HCT116 (cell line): ENCODE data around the gene NSF. TPM values are rescaled to one million over a fixed set of nuclear protein-coding genes. Genes with fewer than 3 reads are reported as not detected.

Experiments
- ATAC-seq: fragments of 200-7000 bp; cut with Tn5 transposase; 2 replicates; pipeline ENCODE4 v1.9.1; 2020; ENCODE audit warnings: mild to moderate bottlenecking, moderate library complexity
- BruUV-seq: library from RNA; stranded (reverse); fragments of 400-500 nt; replicated peaks from 2 replicates; lab custom pipeline; 2021; lab: Mats Ljungman, UMichigan
- CTCF ChIA-PET: fragments of 300-600 bp; sonication (Branson Sonifier 250); formaldehyde crosslinking; loops from one replicate; lab custom pipeline; 2021; ENCODE audit warnings: antibody characterized with exemption; lab: Charles Lee
- POLR2A ChIA-PET: fragments of 300-600, 350-600 bp; sonication (Branson Sonifier 250); formaldehyde crosslinking; loops from one replicate; lab custom pipeline; 2021; ENCODE audit warnings: antibody characterized with exemption; lab: Charles Lee
- RAD21 ChIA-PET, 2 experiments: fragments of 300-600 bp; sonication (Branson Sonifier 250); formaldehyde crosslinking; loops; one replicate each; lab custom pipeline; 2023; ENCODE audit warnings: low total read pairs in 2 of 2; ENCODE audit not compliant: uncharacterized antibody in 2 of 2, unreplicated experiment in 2 of 2, low non-redundant PET in 1 of 2; lab: Charles Lee
- DNase-seq: peaks from one replicate; pipeline ENCODE4 v3.0.0-alpha.2; 2010; ENCODE audit warnings: low read depth, low spot score
- H2AFZ ChIP-seq: fragments of 200-600 bp; shearing (Covaris generic), sonication (generic); 2 replicates; pipeline ENCODE4 v1.6.1; 2017; ENCODE audit warnings: low read depth, mixed run types, mixed read lengths, antibody characterized with exemption, low read length; ENCODE audit not compliant: poor library complexity, severe bottlenecking
- H3K27ac ChIP-seq: 2 replicates; pipeline ENCODE4 v1.5.1; 2012; ENCODE audit warnings: low read depth, low read length
- H3K27me3 ChIP-seq: fragments of 200-600 bp; sonication (generic); 2 replicates; pipeline ENCODE4 v1.6.1; 2016; ENCODE audit warnings: mixed run types, low read length, mixed read lengths; ENCODE audit not compliant: insufficient read depth
- H3K36me3 ChIP-seq, 2 experiments: fragments of 200-500 bp in 1 of 2; fragments of 200-600 bp in 1 of 2; sonication (Bioruptor generic) in 1 of 2; sonication (generic) in 1 of 2; 2 replicates each; pipeline versions ENCODE4 v1.5.1 to v1.6.1; 2014 to 2016; ENCODE audit warnings: low read length in 2 of 2, inconsistent platforms in 1 of 2, mixed read lengths in 1 of 2, mixed run types in 1 of 2; ENCODE audit not compliant: insufficient read depth in 2 of 2, control insufficient read depth in 1 of 2
- H3K4me1 ChIP-seq, 2 experiments: fragments of 200-600 bp in 1 of 2; sonication (generic) in 1 of 2; 2 replicates each; pipeline versions ENCODE4 v1.5.1 to v1.6.1; 2012 to 2017; ENCODE audit warnings: low read length in 2 of 2, inconsistent platforms in 1 of 2, mild to moderate bottlenecking in 1 of 2, mixed read lengths in 1 of 2, mixed run types in 1 of 2, moderate library complexity in 1 of 2; ENCODE audit not compliant: insufficient read depth in 2 of 2, control insufficient read depth in 1 of 2
- H3K4me2 ChIP-seq: fragments of 200-600 bp; sonication (generic); 2 replicates; pipeline ENCODE4 v1.6.1; 2017; ENCODE audit warnings: mixed run types, low read length, mixed read lengths
- H3K4me3 ChIP-seq, 2 experiments: fragments of 200-600 bp in 1 of 2; sonication (generic) in 1 of 2; replicated peaks in 1 of 2; 2 replicates each; pipeline ENCODE4 v1.5.1; 2011 to 2016; ENCODE audit warnings: low read length in 2 of 2, control low read depth in 1 of 2, low read depth in 1 of 2, mild to moderate bottlenecking in 1 of 2, mixed read lengths in 1 of 2, mixed run types in 1 of 2
- H3K79me2 ChIP-seq: fragments of 200-600 bp; sonication (generic); 2 replicates; pipeline ENCODE4 v1.6.1; 2017; ENCODE audit warnings: mild to moderate bottlenecking, mixed run types, low read length, moderate library complexity, mixed read lengths; ENCODE audit not compliant: insufficient read depth
- H3K9ac ChIP-seq: fragments of 200-600 bp; sonication (generic); 2 replicates; pipeline ENCODE4 v1.6.1; 2016; ENCODE audit warnings: low read length, mixed read lengths
- H3K9me2 ChIP-seq: fragments of 200-600 bp; sonication (generic), shearing (Covaris generic); 2 replicates; pipeline ENCODE4 v1.6.1; 2017; ENCODE audit warnings: mixed run types, mild to moderate bottlenecking, moderate library complexity; ENCODE audit not compliant: insufficient read depth
- H3K9me3 ChIP-seq, 2 experiments: fragments of 200-500 bp in 1 of 2; fragments of 200-600 bp in 1 of 2; sonication (Bioruptor generic) in 1 of 2; sonication (generic) in 1 of 2; 2 replicates each; pipeline ENCODE4 v1.6.1; 2014 to 2017; ENCODE audit warnings: low read length in 2 of 2, mixed read lengths in 2 of 2, inconsistent platforms in 1 of 2, low read depth in 1 of 2, mild to moderate bottlenecking in 1 of 2, mixed run types in 1 of 2, moderate library complexity in 1 of 2; ENCODE audit not compliant: control insufficient read depth in 1 of 2, insufficient read depth in 1 of 2
- H4K20me1 ChIP-seq: fragments of 200-600 bp; sonication (generic), shearing (Covaris generic); 2 replicates; pipeline ENCODE4 v1.6.1; 2017; ENCODE audit warnings: mixed run types, mild to moderate bottlenecking, moderate library complexity; ENCODE audit not compliant: insufficient read depth
- ATF3 ChIP-seq: IDR thresholded peaks from 2 replicates; pipeline ENCODE4 v1.6.1; 2012
- CBX3 ChIP-seq: IDR thresholded peaks from 2 replicates; pipeline ENCODE4 v1.6.1; 2012; ENCODE audit warnings: low read depth
- CEBPB ChIP-seq: IDR thresholded peaks from 2 replicates; pipeline ENCODE4 v1.6.1; 2012; ENCODE audit warnings: low read depth
- CTCF ChIP-seq, 3 experiments: fragments of 200-600 bp in 1 of 3; sonication (generic) in 1 of 3; IDR thresholded peaks in 2 of 3; conservative IDR thresholded peaks in 1 of 3; 2 replicates each; pipeline ENCODE4 v1.5.1; 2012 to 2017; ENCODE audit warnings: low read depth in 2 of 3, low read length in 2 of 3, antibody characterized with exemption in 1 of 3, borderline replicate concordance in 1 of 3, control low read depth in 1 of 3, mild to moderate bottlenecking in 1 of 3, mixed read lengths in 1 of 3, mixed run types in 1 of 3, moderate library complexity in 1 of 3; ENCODE audit not compliant: insufficient read depth in 1 of 3
- EGR1 ChIP-seq: IDR thresholded peaks from 2 replicates; pipeline ENCODE4 v1.6.1; 2012; ENCODE audit warnings: low read depth
- ELF1 ChIP-seq: IDR thresholded peaks from 2 replicates; pipeline ENCODE4 v1.6.1; 2012; ENCODE audit warnings: low read depth, borderline replicate concordance
- EZH2phosphoT487 ChIP-seq: fragments of 200-600 bp; IDR thresholded peaks from 2 replicates; pipeline ENCODE4 v1.6.1; 2018; ENCODE audit warnings: antibody characterized with exemption, borderline replicate concordance
- FOSL1 ChIP-seq: IDR thresholded peaks from 2 replicates; pipeline ENCODE4 v1.6.1; 2012; ENCODE audit warnings: low read depth
- JUND ChIP-seq: IDR thresholded peaks from 2 replicates; pipeline ENCODE4 v1.6.1; 2012
- POLR2A ChIP-seq: IDR thresholded peaks from 2 replicates; pipeline ENCODE4 v1.7.0; 2011; ENCODE audit warnings: borderline replicate concordance; ENCODE audit not compliant: insufficient read depth, insufficient read length; ENCODE audit errors: extremely low read depth
- POLR2AphosphoS5 ChIP-seq: IDR thresholded peaks from 2 replicates; pipeline ENCODE4 v1.6.1; 2011; ENCODE audit warnings: mild to moderate bottlenecking, low read depth, low read length, moderate library complexity
- RAD21 ChIP-seq: IDR thresholded peaks from 2 replicates; pipeline ENCODE4 v1.6.1; 2012; ENCODE audit warnings: low read depth, mild to moderate bottlenecking
- SIN3A ChIP-seq: IDR thresholded peaks from 2 replicates; pipeline ENCODE4 v1.6.1; 2012; ENCODE audit warnings: low read depth
- SP1 ChIP-seq: IDR thresholded peaks from 2 replicates; pipeline ENCODE4 v1.6.1; 2012; ENCODE audit warnings: low read depth
- TCF7L2 ChIP-seq: IDR thresholded peaks from 2 replicates; pipeline ENCODE4 v1.7.0; 2011; ENCODE audit warnings: borderline replicate concordance, inconsistent platforms; ENCODE audit not compliant: insufficient read depth, insufficient read length; ENCODE audit errors: extremely low read depth
- YY1 ChIP-seq: IDR thresholded peaks from 2 replicates; pipeline ENCODE4 v1.6.1; 2011; ENCODE audit warnings: low read length, low read depth, moderate library complexity, mild to moderate bottlenecking; ENCODE audit not compliant: insufficient replicate concordance; ENCODE audit errors: extremely low read depth
- ZFX ChIP-seq: fragments of 450-650 bp; IDR thresholded peaks from 2 replicates; pipeline ENCODE4 v1.6.1; 2017
- ZNF274 ChIP-seq: fragments of 200-500 bp; sonication (Bioruptor generic); IDR thresholded peaks from 2 replicates; pipeline ENCODE4 v1.6.1; 2014; ENCODE audit warnings: mild to moderate bottlenecking, low read depth, low read length, inconsistent platforms
- intact Hi-C: fragments of 100-400 bp; cut with micrococcal nuclease; formaldehyde crosslinking; loops from 2 replicates; pipeline ENCODE4 v1.10.0; 2022
- total RNA-seq: library from RNA; stranded (reverse); gene quantifications from one replicate; pipeline ENCODE4 v1.2.1, GENCODE V29; 2021; ENCODE audit not compliant: unreplicated experiment
- TF ChIP-seq, protein P1 (sequence below): IDR thresholded peaks from 2 replicates; pipeline ENCODE4 v1.6.1; 2012
- TF ChIP-seq, protein P2 (sequence below): IDR thresholded peaks from 2 replicates; pipeline ENCODE4 v1.6.1; 2012; ENCODE audit warnings: low read depth

Gene NSF
- total RNA-seq, 1 experiment from 2014 or later = 61.1 TPM

DNA sequence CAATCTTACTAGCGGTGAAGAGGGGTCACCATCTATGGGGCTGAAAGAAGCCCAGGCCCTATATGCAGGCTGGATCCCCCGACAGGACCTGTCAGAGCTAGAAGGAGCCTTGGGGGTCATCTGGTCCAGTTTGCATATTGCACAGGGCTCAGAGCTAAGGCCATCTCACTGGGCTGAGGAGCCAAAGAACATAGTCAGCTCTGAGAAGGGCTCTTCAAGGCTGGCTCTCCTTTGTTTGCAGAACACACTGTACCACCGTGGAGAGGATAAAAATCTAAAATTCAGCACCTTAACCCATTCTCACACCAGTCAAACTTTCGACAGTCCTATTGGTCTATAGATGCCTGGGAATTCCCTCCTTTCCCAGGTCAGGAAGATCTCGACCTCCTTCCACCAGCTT lies 203.8 kb downstream of the NSF start:
- H3K9ac ChIP-seq = no peak overlapping the region
- no peaks in the 10 kb centered on the region for H3K79me2 ChIP-seq
- no peaks in the 10 kb centered on the region for H4K20me1 ChIP-seq
- H3K4me2 ChIP-seq = no peak overlapping the region; the same call in 1 of the 2 replicates
- no peaks in the 10 kb centered on the region for H3K9me2 ChIP-seq
- H3K4me1 ChIP-seq = peaks cover 23 to 31% of the 10 kb centered on the region in 2 experiments
- no peak overlapping the region for H3K27ac ChIP-seq
- RAD21 ChIA-PET = no interaction called here
- no peak for TF ChIP-seq SP1
- TF ChIP-seq ZFX = no peak
- TF ChIP-seq JUND = no peak
- TF ChIP-seq ZNF274 = no peak
- no peak for TF ChIP-seq SIN3A
- TF ChIP-seq ELF1 = no peak
- no peak for TF ChIP-seq RAD21
- TF ChIP-seq YY1 = no peak
- no peak for TF ChIP-seq POLR2AphosphoS5
- TF ChIP-seq FOSL1 = no peak
- TF ChIP-seq, protein P1, sequence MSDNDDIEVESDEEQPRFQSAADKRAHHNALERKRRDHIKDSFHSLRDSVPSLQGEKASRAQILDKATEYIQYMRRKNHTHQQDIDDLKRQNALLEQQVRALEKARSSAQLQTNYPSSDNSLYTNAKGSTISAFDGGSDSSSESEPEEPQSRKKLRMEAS = no peak
- TF ChIP-seq POLR2A = no peak
- TF ChIP-seq CEBPB = no peak
- no peak for TF ChIP-seq ATF3
- TF ChIP-seq, protein P2, sequence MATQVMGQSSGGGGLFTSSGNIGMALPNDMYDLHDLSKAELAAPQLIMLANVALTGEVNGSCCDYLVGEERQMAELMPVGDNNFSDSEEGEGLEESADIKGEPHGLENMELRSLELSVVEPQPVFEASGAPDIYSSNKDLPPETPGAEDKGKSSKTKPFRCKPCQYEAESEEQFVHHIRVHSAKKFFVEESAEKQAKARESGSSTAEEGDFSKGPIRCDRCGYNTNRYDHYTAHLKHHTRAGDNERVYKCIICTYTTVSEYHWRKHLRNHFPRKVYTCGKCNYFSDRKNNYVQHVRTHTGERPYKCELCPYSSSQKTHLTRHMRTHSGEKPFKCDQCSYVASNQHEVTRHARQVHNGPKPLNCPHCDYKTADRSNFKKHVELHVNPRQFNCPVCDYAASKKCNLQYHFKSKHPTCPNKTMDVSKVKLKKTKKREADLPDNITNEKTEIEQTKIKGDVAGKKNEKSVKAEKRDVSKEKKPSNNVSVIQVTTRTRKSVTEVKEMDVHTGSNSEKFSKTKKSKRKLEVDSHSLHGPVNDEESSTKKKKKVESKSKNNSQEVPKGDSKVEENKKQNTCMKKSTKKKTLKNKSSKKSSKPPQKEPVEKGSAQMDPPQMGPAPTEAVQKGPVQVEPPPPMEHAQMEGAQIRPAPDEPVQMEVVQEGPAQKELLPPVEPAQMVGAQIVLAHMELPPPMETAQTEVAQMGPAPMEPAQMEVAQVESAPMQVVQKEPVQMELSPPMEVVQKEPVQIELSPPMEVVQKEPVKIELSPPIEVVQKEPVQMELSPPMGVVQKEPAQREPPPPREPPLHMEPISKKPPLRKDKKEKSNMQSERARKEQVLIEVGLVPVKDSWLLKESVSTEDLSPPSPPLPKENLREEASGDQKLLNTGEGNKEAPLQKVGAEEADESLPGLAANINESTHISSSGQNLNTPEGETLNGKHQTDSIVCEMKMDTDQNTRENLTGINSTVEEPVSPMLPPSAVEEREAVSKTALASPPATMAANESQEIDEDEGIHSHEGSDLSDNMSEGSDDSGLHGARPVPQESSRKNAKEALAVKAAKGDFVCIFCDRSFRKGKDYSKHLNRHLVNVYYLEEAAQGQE = no peak
- TF ChIP-seq CTCF (IDR thresholded peaks at IDR 0.05 in 2 of 3, conservative IDR thresholded peaks at IDR 0.05 in 1 of 3; ENCODE audit: borderline replicate concordance in 1 of 3, insufficient read depth in 1 of 3, low read depth in 2 of 3, low read length in 2 of 3) = no peak
- no peak for TF ChIP-seq EGR1
- no peak for TF ChIP-seq TCF7L2
- TF ChIP-seq CBX3 = no peak
- no peak for TF ChIP-seq EZH2phosphoT487
- H3K27me3 ChIP-seq = no peaks in the 10 kb centered on the region
- POLR2A ChIA-PET = no interaction called here
- H3K9me3 ChIP-seq = peaks cover 3 to 5% of the 10 kb centered on the region in 2 experiments; a peak in 2 of 4 replicates
- no peak overlapping the region for H2AFZ ChIP-seq
- DNase-seq (no peak), ATAC-seq (no peak)
- H3K36me3 ChIP-seq = no peaks in the 10 kb centered on the region
- no TSS peak for BruUV-seq
- H3K4me3 ChIP-seq = no peak overlapping the region
- CTCF ChIA-PET = interaction anchor here (1.2 kb wide), 1 partner anchor 41 kb away, joined by 5 read pairs; no protein-coding TSS in a partner anchor
- intact Hi-C loops = no loop called here
